ENCODE results near the gene CXCR4. TPM values are rescaled to one million over a fixed set of nuclear protein-coding genes. Genes with fewer than 3 reads are reported as not detected.

The CXCR4 gene
- total and polyA plus RNA-seq, 10 of the 15 experiments (the other 5 are each of a cell fraction or from before 2014, with no cell fraction given) = 31.1 to 749 (median 52.7) TPM

DNA sequence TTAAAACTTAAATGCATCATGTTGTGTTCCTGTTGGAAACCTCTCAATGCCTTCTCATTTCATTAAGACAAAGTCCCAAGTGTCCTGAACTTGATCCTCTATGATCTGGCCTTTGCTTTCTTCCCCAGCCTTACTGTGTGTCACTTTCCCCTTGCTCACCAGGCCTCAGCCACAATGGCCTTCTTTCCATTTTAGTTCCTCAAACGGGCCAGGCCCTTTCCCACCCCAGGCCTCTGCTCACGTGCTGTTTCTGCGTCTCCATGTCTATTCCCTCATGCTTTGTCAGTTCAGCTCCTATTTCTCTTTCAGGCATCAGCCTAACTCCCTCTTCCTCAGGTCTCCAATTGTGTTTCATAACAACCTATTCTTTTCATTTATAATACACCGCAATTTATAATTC lies 19.5 kb downstream of the CXCR4 start:
- Histone ChIP-seq H3K9ac (ENCODE audit: control insufficient read depth, insufficient read depth, low read length) (no peak overlapping the region), H3K79me2 (ENCODE audit: control insufficient read depth, insufficient read depth, low read length) (no peaks in the 10 kb centered on the region), H2AFZ (ENCODE audit: control insufficient read depth, low read depth, low read length) (no peak overlapping the region), H4K20me1 (ENCODE audit: control insufficient read depth, insufficient read depth) (no peaks in the 10 kb centered on the region), H3K4me1 (ENCODE audit: control insufficient read depth, insufficient read depth, low read length) (no peaks in the 10 kb centered on the region), H3K4me2 (ENCODE audit: control insufficient read depth, insufficient read depth) (no peak overlapping the region), H3K9me3 (replicated peaks; ENCODE audit: control insufficient read depth, insufficient read depth, low read length) (no peaks in the 10 kb centered on the region), H3K27ac (ENCODE audit: control insufficient read depth, insufficient read depth) (no peak overlapping the region), H3K4me3 (no peak overlapping the region), H3K27me3 (replicated peaks in 1 of 2; ENCODE audit: control insufficient read depth in 2 of 2, insufficient read depth in 2 of 2, low read length in 1 of 2) (no peaks in the 10 kb centered on the region), H3K36me3 (ENCODE audit: control insufficient read depth in 2 of 2, insufficient read depth in 2 of 2, low read length in 1 of 2) (no peaks in the 10 kb centered on the region)
- WGBS (ENCODE audit: insufficient coverage, insufficient replicate concordance, low lambda C conversion rate, missing lambda C conversion rate) = 40% methylated on average over 4 of the region's 4 CpGs
- POLR2A ChIA-PET = no interaction called here
- DNase-seq (ENCODE audit: low read depth, low spot score) (no peak), FAIRE-seq (no peak), ATAC-seq (no peak)
- in situ Hi-C loops (cut with MboI) = no loop called here
- CTCF ChIA-PET = interaction anchor here (1.0 kb wide), 1 partner anchor 10 kb away, joined by 3 read pairs; no protein-coding TSS in a partner anchor
- TF ChIP-seq HCFC1 (IDR thresholded peaks at IDR 0.05; ENCODE audit: low read length) = no peak
- SMC1A ChIA-PET (ENCODE audit: uncharacterized antibody, unreplicated experiment) = interaction anchor here (1.0 to 4.8 kb wide), 12 partner anchors 9 to 110 kb away, joined by 3 to 25 read pairs (median 5); no protein-coding TSS in a partner anchor
- intact Hi-C loops (cut with micrococcal nuclease; ENCODE audit: unreplicated experiment) = no loop called here
- RAD21 ChIA-PET (ENCODE audit: unreplicated experiment) = interaction anchor here (1.0 kb wide), 1 partner anchor 19 kb away, joined by 4 read pairs; no protein-coding TSS in a partner anchor
- no TSS peak for BruUV-seq (replicated peaks)

DNA sequence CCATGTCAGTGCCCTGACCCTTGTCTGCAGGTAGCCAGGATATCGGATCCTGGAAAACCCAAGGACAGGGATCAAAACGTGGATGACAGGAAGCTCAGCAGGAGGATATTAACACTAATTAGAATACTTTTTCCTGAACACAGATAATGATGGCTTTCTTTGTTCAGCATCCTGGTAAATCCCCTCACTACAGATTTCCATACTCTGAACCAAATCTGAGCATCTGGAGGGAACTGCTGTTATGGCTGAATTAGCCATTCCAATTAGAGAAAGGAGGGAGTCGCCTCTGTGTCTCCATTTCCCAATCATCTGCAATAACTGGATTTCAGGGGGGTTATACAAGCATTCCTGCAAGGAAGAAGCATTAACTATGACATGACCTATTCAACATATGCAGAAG lies 24.4 kb downstream of the CXCR4 start:
- no peaks in the 10 kb centered on the region for H3K36me3 ChIP-seq (ENCODE audit: control insufficient read depth in 2 of 2, insufficient read depth in 2 of 2, low read length in 1 of 2)
- DNase-seq (ENCODE audit: low read depth, low spot score) (no peak), FAIRE-seq (no peak), ATAC-seq (no peak)
- H3K27ac ChIP-seq (ENCODE audit: control insufficient read depth, insufficient read depth) = no peak overlapping the region
- no peaks in the 10 kb centered on the region for H3K9me3 ChIP-seq (replicated peaks; ENCODE audit: control insufficient read depth, insufficient read depth, low read length)
- H3K4me2 ChIP-seq (ENCODE audit: control insufficient read depth, insufficient read depth) = no peak overlapping the region
- RAD21 ChIA-PET (ENCODE audit: unreplicated experiment) = no interaction called here
- peaks cover 0 to 4% of the 10 kb centered on the region in 2 experiments; a peak in 1 of 4 replicates for H3K27me3 ChIP-seq (replicated peaks in 1 of 2; ENCODE audit: control insufficient read depth in 2 of 2, insufficient read depth in 2 of 2, low read length in 1 of 2)
- no peak overlapping the region for H2AFZ ChIP-seq (ENCODE audit: control insufficient read depth, low read depth, low read length)
- POLR2A ChIA-PET = interaction anchor here (1.0 kb wide), 1 partner anchor 10 kb away, joined by 3 read pairs; no protein-coding TSS in a partner anchor
- CTCF ChIA-PET = no interaction called here
- no peaks in the 10 kb centered on the region for H3K79me2 ChIP-seq (ENCODE audit: control insufficient read depth, insufficient read depth, low read length)
- H3K9ac ChIP-seq (ENCODE audit: control insufficient read depth, insufficient read depth, low read length) = no peak overlapping the region
- in situ Hi-C loops (cut with MboI) (no loop called here), intact Hi-C loops (cut with micrococcal nuclease; ENCODE audit: unreplicated experiment) (no loop called here)
- 6% methylated on average over 3 of the region's 3 CpGs for WGBS (ENCODE audit: insufficient coverage, insufficient replicate concordance, low lambda C conversion rate, missing lambda C conversion rate)
- no TSS peak for BruUV-seq (replicated peaks)
- SMC1A ChIA-PET (ENCODE audit: uncharacterized antibody, unreplicated experiment) = interaction anchor here (4.4 kb wide), 1 partner anchor 13 kb away, joined by 34 read pairs; no protein-coding TSS in a partner anchor
- H3K4me3 ChIP-seq = no peak overlapping the region
- H3K4me1 ChIP-seq (ENCODE audit: control insufficient read depth, insufficient read depth, low read length) = no peaks in the 10 kb centered on the region
- H4K20me1 ChIP-seq (ENCODE audit: control insufficient read depth, insufficient read depth) = no peaks in the 10 kb centered on the region
- TF ChIP-seq SRF (IDR thresholded peaks at IDR 0.05; ENCODE audit: low read depth in 2 of 2, low read length in 2 of 2) (no peak), BHLHE40 (IDR thresholded peaks at IDR 0.05; ENCODE audit: borderline replicate concordance in 1 of 2, low read depth in 2 of 2, low read length in 1 of 2) (no peak), IKZF1 (conservative IDR thresholded peaks at IDR 0.05) (no peak), RCOR1 (conservative IDR thresholded peaks at IDR 0.05; ENCODE audit: low read depth, low read length) (no peak), STAT3 (IDR thresholded peaks at IDR 0.05; ENCODE audit: low read depth, low read length) (no peak), ZSCAN29 (IDR thresholded peaks at IDR 0.05) (no peak), CREM (IDR thresholded peaks at IDR 0.05; ENCODE audit: low read depth) (no peak), NBN (IDR thresholded peaks at IDR 0.05) (no peak), LARP7 (IDR thresholded peaks at IDR 0.05) (no peak), KDM1A (IDR thresholded peaks at IDR 0.05; ENCODE audit: borderline replicate concordance) (no peak), SMARCA5 (IDR thresholded peaks at IDR 0.05) (no peak), KLF5 (IDR thresholded peaks at IDR 0.05; ENCODE audit: partially characterized antibody) (no peak), IKZF2 (IDR thresholded peaks at IDR 0.05) (no peak), RBBP5 (conservative IDR thresholded peaks at IDR 0.05) (no peak), DPF2 (IDR thresholded peaks at IDR 0.05) (no peak), GATAD2B (conservative IDR thresholded peaks at IDR 0.05; ENCODE audit: low read depth) (no peak)
- TF ChIP-seq, protein P1, sequence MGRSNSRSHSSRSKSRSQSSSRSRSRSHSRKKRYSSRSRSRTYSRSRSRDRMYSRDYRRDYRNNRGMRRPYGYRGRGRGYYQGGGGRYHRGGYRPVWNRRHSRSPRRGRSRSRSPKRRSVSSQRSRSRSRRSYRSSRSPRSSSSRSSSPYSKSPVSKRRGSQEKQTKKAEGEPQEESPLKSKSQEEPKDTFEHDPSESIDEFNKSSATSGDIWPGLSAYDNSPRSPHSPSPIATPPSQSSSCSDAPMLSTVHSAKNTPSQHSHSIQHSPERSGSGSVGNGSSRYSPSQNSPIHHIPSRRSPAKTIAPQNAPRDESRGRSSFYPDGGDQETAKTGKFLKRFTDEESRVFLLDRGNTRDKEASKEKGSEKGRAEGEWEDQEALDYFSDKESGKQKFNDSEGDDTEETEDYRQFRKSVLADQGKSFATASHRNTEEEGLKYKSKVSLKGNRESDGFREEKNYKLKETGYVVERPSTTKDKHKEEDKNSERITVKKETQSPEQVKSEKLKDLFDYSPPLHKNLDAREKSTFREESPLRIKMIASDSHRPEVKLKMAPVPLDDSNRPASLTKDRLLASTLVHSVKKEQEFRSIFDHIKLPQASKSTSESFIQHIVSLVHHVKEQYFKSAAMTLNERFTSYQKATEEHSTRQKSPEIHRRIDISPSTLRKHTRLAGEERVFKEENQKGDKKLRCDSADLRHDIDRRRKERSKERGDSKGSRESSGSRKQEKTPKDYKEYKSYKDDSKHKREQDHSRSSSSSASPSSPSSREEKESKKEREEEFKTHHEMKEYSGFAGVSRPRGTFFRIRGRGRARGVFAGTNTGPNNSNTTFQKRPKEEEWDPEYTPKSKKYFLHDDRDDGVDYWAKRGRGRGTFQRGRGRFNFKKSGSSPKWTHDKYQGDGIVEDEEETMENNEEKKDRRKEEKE (IDR thresholded peaks at IDR 0.05) = no peak

Data from GM12878 (cell line).